ENCODE measurements around the gene RIBC1.

The RIBC1 gene

GRCh38 chrX:53379008-53379710, 43.5 kb upstream of the RIBC1 start:
- H3K36me3 ChIP-seq (ENCODE audit: insufficient read depth, low read length): peaks cover 61% of the 10 kb centered on the region; the same call in 1 of the 2 replicates
- no peak overlapping the region for H3K4me3 ChIP-seq (ENCODE audit: low read length, poor library complexity, severe bottlenecking)
- no peaks in the 10 kb centered on the region for H3K79me2 ChIP-seq (ENCODE audit: insufficient read depth, low read length)
- H3K4me2 ChIP-seq (ENCODE audit: low read depth, low read length, poor library complexity, severe bottlenecking): no peak overlapping the region
- no peak overlapping the region for H3K9ac ChIP-seq (ENCODE audit: low read depth, low read length, poor library complexity, severe bottlenecking)
- no peaks in the 10 kb centered on the region for H3K27me3 ChIP-seq (ENCODE audit: insufficient read depth, low read length, poor library complexity, severe bottlenecking)
- H3K4me1 ChIP-seq (ENCODE audit: insufficient read depth, low read length, poor library complexity, severe bottlenecking): no peaks in the 10 kb centered on the region
- no peaks in the 10 kb centered on the region for H3K9me2 ChIP-seq (replicated peaks; ENCODE audit: low read depth, low read length)
- no peaks in the 10 kb centered on the region for H3F3A ChIP-seq (ENCODE audit: low read depth)
- TF ChIP-seq EZH2phosphoT487 (IDR thresholded peaks at IDR 0.05; ENCODE audit: borderline replicate concordance) (no peak), CTCF (conservative IDR thresholded peaks at IDR 0.05; ENCODE audit: low read length) (no peak)
- H4K20me1 ChIP-seq (ENCODE audit: insufficient read depth, low read length, poor library complexity, severe bottlenecking): no peaks in the 10 kb centered on the region
- no peaks in the 10 kb centered on the region for H3K9me3 ChIP-seq (ENCODE audit: insufficient read depth, low read depth, low read length)
- no peak overlapping the region for H2AFZ ChIP-seq (ENCODE audit: low read length)

- Histone ChIP-seq H3K9me2 (replicated peaks; ENCODE audit: low read depth, low read length) (no peaks in the 10 kb centered on the region), H3K79me2 (ENCODE audit: insufficient read depth, low read length) (no peaks in the 10 kb centered on the region), H4K20me1 (ENCODE audit: insufficient read depth, low read length, poor library complexity, severe bottlenecking) (no peaks in the 10 kb centered on the region), H3K9me3 (ENCODE audit: insufficient read depth, low read depth, low read length) (no peaks in the 10 kb centered on the region), H3K4me2 (ENCODE audit: low read depth, low read length, poor library complexity, severe bottlenecking) (no peak overlapping the region), H3K4me3 (ENCODE audit: low read length, poor library complexity, severe bottlenecking) (no peak overlapping the region), H3K27me3 (ENCODE audit: insufficient read depth, low read length, poor library complexity, severe bottlenecking) (no peaks in the 10 kb centered on the region), H3K9ac (ENCODE audit: low read depth, low read length, poor library complexity, severe bottlenecking) (no peak overlapping the region), H3K36me3 (ENCODE audit: insufficient read depth, low read length) (peaks cover 61% of the 10 kb centered on the region; the same call in 1 of the 2 replicates), H3F3A (ENCODE audit: low read depth) (no peaks in the 10 kb centered on the region), H3K4me1 (ENCODE audit: insufficient read depth, low read length, poor library complexity, severe bottlenecking) (no peaks in the 10 kb centered on the region), H2AFZ (ENCODE audit: low read length) (no peak overlapping the region)
- TF ChIP-seq CTCF (conservative IDR thresholded peaks at IDR 0.05; ENCODE audit: low read length) (no peak), EZH2phosphoT487 (IDR thresholded peaks at IDR 0.05; ENCODE audit: borderline replicate concordance) (no peak)
These were observed 42.9 kb upstream of the RIBC1 start for GRCh38 chrX:53379747-53380146.

GRCh38 chrX:53383376-53384076, 39.1 kb upstream of the RIBC1 start:
- Histone ChIP-seq H3K9ac (ENCODE audit: low read depth, low read length, poor library complexity, severe bottlenecking) (no peak overlapping the region), H2AFZ (ENCODE audit: low read length) (no peak overlapping the region), H3K27me3 (ENCODE audit: insufficient read depth, low read length, poor library complexity, severe bottlenecking) (no peaks in the 10 kb centered on the region), H4K20me1 (ENCODE audit: insufficient read depth, low read length, poor library complexity, severe bottlenecking) (no peaks in the 10 kb centered on the region), H3K4me3 (ENCODE audit: low read length, poor library complexity, severe bottlenecking) (no peak overlapping the region), H3K79me2 (ENCODE audit: insufficient read depth, low read length) (no peaks in the 10 kb centered on the region), H3K9me2 (replicated peaks; ENCODE audit: low read depth, low read length) (no peaks in the 10 kb centered on the region), H3K4me1 (ENCODE audit: insufficient read depth, low read length, poor library complexity, severe bottlenecking) (no peaks in the 10 kb centered on the region), H3F3A (ENCODE audit: low read depth) (no peaks in the 10 kb centered on the region), H3K4me2 (ENCODE audit: low read depth, low read length, poor library complexity, severe bottlenecking) (no peak overlapping the region), H3K36me3 (ENCODE audit: insufficient read depth, low read length) (peaks cover 70% of the 10 kb centered on the region; the same call in 1 of the 2 replicates), H3K9me3 (ENCODE audit: insufficient read depth, low read depth, low read length) (no peaks in the 10 kb centered on the region)
- TF ChIP-seq EZH2phosphoT487 (IDR thresholded peaks at IDR 0.05; ENCODE audit: borderline replicate concordance) (no peak), CTCF (conservative IDR thresholded peaks at IDR 0.05; ENCODE audit: low read length) (no peak)

Measured in Loucy (cell line).